ENCODE results near the gene XCL2.

XCL2 gene

DNA sequence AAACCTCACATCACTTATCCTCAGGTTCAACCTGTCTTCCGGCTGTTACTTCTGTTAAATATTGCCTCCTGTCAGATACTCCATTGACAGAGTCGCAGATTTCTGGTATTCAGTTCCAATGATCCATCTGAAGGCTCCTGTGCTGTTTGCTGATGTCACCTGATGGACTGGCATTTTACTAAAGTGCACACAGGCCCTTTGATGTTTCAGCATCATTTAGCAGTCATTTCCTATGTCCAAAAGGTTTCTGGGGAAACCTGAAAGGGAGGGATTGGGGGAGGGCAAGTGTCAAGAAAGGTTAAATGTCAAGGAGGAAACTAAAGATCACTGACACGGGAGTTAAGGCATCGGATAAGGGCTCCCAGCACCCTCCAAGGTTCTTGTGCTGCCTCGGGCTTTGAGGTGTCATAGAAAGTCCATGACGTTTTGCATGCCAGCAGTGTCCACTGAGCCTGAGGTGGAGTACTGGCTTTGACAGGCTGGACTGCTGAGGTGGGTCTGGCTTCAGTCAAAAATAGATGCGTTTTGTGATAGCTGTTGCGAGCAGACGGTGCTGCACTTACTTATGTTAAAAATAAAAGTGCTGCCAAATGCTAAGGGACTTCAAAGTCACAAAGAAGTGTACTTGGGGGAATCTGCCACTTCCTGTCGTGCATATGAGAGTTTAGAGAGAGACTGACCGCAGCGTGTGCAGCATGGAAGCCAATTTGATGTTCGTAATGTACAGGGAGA lies 30.8 kb downstream of the XCL2 start:
- no peak for DNase-seq

DNA sequence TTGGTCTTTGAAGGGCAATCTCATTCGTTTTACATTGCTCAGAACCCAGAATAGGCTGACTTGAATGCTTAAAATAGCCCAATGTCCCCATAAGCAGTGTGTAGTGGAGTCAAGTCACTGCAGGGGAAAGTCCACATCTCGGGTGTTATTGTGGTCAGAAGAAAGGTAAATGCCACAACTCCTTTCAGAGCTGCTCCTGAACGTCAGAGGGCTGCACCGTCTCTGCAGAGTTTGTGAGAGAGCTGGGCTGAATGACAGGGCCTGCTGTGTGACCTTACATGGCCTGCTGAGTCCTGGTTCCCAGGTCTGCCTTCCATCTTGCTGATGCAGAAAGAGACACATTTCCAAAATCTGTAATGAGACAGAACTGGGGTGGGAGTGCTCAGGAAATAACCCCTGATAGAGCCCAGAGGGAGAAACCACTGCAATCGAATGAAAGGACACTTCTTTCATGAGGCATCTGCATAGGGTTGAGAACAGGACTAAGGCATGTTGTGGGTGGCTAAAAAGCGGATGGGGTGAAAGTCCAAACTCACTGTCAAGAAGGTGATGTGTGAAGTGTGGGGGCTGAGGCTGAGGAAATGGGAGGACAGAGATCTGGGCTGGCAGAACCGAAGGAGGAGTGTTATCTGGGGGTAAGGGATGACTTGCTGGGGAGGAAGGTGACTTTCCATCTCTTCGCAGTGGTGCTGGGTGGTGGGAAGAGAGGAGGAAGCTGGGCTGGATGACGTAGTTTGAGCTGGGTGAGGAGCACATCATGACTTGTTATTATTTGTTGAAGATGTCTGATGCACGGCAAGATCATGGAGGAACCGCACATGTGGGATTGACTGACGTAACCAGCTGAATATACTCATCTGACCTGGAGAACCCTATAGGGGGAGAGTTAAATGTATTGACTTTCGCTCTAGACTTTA lies 33.7 kb downstream of the XCL2 start:
- no peak for DNase-seq

DNA sequence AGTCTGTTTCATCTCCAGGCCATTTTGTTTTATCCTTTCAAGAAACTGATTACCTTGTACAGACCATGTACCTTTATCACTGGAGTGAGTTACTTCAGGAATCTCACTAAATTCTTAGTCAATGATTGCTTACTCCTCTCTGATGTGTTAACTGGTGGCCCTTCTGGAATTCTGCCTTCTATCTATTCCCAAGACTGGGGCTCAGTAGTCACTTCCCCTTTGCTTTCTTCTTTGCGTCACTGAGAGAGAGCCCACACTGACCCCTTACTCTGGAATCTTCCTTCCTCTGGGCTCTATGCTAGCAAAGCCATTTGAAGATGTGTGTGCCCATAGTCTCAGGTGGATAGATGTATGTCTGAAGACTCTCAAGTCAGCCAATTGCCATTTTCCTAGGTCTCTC lies 34.6 kb downstream of the XCL2 start:
- no peak for DNase-seq

DNA sequence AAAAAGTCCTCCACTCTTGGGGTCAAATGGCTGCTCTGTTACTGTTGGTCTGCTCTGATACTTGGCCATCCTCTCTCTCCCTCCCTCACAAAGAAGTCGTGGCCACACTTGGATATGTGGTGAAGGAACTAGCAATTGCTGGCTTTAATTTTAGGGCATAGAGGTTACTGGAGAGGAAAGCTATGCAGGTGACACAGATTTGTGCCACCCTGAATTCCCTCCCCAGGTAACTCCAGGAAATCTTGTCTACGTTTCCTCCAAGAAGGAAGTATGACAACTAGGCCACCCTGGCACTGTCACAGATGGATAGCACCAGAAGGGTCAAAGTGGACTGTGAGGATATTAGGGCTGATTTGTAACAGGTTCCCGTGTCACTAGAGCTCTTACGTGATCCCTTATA lies 36.0 kb downstream of the XCL2 start:
- no peak for DNase-seq

DNA sequence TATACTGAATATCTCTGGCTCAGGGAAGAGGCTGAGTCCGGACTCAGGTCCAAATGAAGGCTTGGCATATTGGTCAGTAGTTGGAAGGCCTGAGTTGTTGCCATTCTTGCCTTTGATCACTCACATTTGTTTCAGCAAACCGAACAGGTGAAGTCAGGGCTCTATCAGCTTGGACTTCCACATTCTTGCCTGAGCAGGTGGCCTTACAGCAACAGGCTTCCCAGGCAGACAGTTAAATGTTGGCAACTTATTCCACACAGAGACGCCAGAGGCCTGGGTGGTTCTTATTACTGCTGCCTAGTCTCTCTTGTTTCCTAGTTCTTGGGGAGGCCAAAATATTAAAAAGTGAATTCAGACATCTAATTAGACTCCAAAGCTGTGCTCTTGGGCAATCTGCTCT lies 36.6 kb downstream of the XCL2 start:
- DNase-seq: no peak

DNA sequence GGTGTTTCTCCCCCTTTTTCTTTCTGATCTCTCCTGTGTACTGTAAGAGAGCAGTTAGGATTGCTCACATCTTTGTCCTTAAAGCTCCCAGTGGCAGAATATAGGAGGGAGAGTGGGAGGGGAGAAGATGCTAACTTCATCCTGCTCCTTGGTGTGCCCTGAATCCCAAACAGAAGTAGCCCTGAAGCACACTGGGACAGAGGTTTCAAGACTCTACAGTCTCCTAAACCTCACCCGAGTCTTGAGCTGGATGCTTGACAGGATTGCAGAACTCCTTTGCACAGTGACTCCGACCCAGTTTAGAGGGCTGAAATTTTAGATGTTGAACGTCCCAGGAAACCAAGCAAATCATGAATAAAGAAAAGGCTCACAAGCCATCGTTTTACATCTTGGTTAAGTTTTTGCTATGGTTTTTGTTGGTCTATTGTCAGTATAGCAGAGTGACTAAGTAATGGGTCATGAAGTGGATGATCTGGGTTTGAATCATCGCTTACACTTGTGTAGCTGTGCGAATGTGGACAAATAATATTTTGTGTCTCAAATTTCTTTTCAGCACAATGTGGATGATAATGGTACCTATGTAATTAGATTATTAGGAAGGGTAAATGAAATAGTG lies 37.5 kb downstream of the XCL2 start:
- DNase-seq: no peak

DNA sequence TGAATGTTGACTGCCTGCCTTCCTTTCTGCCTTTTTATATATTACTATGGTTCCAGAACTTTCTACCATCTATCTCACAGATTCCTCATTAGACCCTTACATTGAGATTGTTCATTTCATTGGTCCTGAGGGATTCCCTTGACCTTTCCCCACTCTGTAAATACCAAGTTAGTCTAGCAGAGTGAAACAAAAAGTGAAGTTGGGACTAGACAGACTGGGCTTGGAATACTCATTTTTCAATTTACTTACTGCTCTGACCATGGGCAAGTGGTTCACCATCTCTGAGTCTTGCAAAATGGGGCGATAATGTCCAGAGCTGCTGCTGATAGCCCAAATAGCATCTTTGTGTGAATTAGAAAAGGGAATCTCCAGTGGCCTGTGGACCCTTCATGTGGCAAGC lies 38.8 kb downstream of the XCL2 start:
- DNase-seq: no peak

DNA sequence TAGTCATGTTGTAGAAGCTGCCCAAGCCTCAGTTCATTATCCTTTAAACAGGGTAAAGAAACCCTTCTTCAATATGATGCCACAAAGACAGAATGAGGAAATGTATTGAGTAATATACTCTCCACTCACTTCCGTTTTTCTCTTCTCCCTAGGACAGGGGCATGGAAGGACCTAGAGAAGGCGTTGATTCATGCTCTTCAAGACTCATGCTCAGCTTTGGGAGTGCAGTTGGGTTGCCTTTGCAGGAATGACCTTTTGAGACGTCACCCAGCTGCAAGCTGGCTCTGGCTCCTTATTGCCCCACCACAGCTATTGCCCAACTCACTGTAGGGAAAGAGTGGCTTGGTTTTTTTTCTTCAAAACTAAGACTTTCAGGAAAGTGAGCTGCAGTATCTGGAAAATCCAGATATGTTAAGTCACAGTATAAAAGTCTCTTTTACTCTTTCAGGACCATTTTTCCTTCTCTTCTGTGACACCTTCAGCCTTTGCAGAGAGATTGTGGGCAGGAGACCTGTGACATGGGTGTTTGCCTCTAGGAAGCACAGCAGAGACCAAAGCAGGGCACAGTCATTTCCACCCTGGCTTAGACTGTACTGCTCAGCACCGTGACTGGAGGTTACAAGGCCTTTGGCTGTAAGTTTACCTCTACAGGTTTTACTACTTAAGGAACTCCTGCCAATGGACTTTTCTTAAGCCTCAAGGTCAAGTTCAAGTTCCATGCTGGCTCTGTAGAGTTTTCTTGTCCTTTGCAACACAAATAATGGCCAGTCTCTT lies 39.5 kb downstream of the XCL2 start:
- no peak for DNase-seq

DNA sequence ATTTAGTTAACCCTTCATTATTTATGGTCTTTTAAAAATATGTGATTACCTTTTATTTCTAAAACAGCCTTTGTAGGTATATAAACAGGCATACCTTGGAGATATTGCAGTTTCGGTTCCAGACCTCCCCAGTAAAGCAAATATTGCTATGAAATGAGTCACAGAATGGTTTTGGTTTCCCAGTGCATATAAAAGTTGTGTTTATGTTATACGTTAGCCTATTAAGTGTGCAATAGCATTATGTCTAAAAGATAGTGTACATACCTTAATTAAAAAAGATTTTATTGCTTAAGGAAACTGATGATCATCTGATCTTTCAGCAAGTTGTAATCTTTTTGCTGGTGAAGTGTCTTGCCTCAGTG lies 44.1 kb downstream of the XCL2 start:
- no peak for DNase-seq

DNA sequence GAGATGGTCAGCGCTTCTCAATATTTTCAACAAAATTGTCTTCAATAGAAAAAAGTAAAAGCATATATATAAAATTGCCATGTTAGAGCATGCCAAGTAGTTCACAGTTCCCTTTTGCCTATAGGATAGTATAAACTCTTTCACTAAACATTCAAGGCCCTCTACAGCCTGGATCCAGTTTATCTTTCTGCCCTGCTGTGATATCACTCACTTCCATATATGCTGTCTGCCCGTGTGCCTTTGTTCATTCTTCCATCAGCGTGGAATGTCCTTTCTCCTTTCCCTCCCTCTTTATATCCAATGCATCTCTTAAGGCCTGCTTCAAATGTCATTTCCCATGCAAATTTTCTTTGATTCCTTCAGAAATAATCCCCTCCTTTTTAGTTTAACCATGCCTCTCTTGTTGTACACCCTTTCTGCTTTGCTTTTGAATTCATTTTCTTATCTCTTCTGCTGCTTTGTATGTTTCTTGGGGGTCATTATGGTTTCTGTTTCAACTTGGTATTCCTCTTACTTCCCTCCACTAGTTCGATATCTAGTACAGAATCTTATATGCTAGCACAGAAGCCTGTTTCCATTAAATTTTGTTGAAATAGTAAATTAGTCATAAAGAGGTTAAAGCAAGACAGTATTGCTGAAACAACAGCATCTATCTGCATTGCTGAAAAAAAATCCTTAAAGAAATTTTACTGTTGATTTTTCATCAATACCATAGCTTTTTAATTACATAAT lies 44.7 kb downstream of the XCL2 start:
- no peak for DNase-seq

DNA sequence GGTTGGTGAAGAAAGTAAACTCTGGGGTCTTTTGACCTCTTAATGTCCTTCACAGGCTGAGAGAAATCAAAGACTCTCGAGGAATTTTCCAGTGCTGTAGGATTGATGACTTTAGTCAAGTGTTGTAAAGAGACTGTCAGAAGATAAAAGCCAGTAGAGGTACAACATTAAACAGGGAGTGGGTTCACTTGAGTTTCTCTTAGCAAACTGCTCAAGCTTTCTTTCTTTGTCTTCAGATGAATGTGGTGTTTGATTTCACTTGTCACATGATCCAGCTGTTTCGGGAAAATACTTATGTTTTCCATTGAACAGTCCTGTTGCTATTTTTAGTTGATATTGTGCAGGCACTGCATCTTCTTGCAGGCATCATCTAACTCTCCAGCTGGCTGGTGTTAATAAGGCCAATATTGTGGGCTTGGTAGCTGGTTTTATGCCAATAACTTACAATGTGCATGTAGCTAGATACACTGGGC lies 45.6 kb downstream of the XCL2 start:
- DNase-seq: no peak

DNA sequence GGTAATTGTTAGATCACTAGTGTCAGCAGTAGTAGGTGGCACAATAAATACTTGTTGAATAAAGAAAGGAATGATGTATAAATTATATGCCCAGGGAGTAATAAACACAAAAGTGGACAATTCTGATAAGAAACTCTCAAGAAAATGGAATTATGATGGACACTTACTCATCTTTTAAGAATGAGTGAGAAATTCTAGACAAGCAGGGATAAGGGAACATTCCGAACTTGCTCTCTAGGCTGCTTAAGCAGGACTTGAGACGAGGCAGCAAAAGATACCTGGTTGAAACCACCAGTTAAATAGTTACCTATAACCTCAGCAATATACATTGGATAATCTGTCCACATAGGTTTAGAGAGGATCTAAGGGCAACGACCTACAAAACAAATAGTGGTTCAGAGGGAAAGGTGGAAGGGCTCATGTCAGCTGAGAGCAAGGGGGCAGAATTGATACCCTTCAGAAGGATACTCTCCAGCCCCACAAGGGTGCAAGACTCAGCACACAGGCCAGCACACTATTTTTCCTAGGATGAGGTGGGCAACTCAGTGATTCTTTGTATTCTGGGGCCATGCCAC lies 46.3 kb downstream of the XCL2 start:
- no peak for DNase-seq

DNA sequence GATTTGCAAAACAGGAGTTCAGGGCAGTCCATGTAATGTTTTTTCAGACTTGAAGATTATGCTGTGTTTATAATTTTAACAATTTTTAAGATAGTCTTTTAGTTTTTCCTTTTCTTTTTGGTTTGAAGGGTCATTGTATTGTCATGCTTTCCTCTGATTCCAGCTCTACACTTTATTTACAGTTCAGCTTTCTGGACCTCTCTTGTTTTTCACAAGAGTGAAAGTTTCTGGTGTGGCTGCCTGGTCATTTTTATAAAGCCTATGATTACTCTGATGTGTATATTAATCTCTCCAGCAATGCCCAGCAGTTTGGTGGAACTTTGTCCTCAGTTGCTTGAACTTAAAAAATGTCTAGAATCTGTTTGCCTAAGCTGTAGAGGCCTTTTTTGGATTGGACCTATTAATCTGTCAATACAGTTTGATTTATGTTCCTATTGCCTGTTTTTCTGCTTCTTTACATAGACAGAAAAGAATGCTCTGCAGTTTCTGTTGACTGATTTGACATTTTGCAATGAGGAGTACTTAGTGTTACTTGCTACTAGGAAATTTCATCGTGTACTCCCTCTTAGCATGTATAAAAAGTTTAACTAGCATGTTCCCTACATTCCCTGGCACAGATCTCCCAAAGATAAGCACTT lies 52.2 kb downstream of the XCL2 start:
- DNase-seq: no peak

Data from stimulated activated CD4-positive, alpha-beta T cell treated with anti-CD3 and anti-CD28 coated beads, Interleukin-4, amount 100 ng/mL, for 1 hour (primary cell).